GM18517 (cell line): ENCODE results near the gene VSTM4.

Source experiments
- ATAC-seq: cut with Tn5 transposase; IDR thresholded peaks from one replicate; pipeline ENCODE4 v1.9.1; 2021; ENCODE audit warnings: mild to moderate bottlenecking, moderate library complexity; ENCODE audit not compliant: unreplicated experiment

Gene VSTM4

GRCh38 chr10:49118430-49119074, 3.2 kb upstream of the VSTM4 start:
- ATAC-seq, result no peak

- no peak for ATAC-seq
These were observed 2.2 kb upstream of the VSTM4 start for GRCh38 chr10:49117376-49118070.

GRCh38 chr10:49116509-49117375, 1.4 kb upstream of the VSTM4 start:
- no peak for ATAC-seq

GRCh38 chr10:49115796-49116508, 630 bp upstream of the VSTM4 start:
- no peak for ATAC-seq

GRCh38 chr10:49114718-49115014, 656 bp downstream of the VSTM4 start:
- ATAC-seq, result no peak

GRCh38 chr10:49113741-49114141, 1.6 kb downstream of the VSTM4 start:
- ATAC-seq, result no peak

GRCh38 chr10:49112851-49113250, 2.5 kb downstream of the VSTM4 start:
- no peak for ATAC-seq

- ATAC-seq, result no peak
These were observed 3.2 kb downstream of the VSTM4 start for GRCh38 chr10:49112098-49112497.

- ATAC-seq, result no peak
These were observed 4.0 kb downstream of the VSTM4 start for GRCh38 chr10:49111320-49111698.

GRCh38 chr10:49110684-49111319, 4.5 kb downstream of the VSTM4 start:
- no peak for ATAC-seq

- no peak for ATAC-seq
These were observed 5.5 kb downstream of the VSTM4 start for GRCh38 chr10:49109669-49110340.

GRCh38 chr10:49108656-49109055, 6.7 kb downstream of the VSTM4 start:
- no peak for ATAC-seq

GRCh38 chr10:49107887-49108267, 7.4 kb downstream of the VSTM4 start:
- no peak for ATAC-seq

GRCh38 chr10:49107111-49107886, 8.0 kb downstream of the VSTM4 start:
- no peak for ATAC-seq

GRCh38 chr10:49106451-49106850, 8.9 kb downstream of the VSTM4 start:
- ATAC-seq, result no peak

GRCh38 chr10:49105076-49105475, 10.2 kb downstream of the VSTM4 start:
- no peak for ATAC-seq

- no peak for ATAC-seq
These were observed 11.0 kb downstream of the VSTM4 start for GRCh38 chr10:49104323-49104722.

GRCh38 chr10:49103761-49104160, 11.6 kb downstream of the VSTM4 start:
- no peak for ATAC-seq

GRCh38 chr10:49099046-49099445, 16.3 kb downstream of the VSTM4 start:
- ATAC-seq, result no peak
